ENCODE data around the gene CACNA1E.
"Not testable (repeated sequence)": the region's sequence is repeated elsewhere in the genome, so short reads cannot be mapped to it uniquely, and the experiment has no call there.

The CACNA1E gene

GRCh38 chr1:181832173-181832880 lies 349.0 kb downstream of the CACNA1E start:
- DNase-seq = not testable (repeated sequence)

DNA sequence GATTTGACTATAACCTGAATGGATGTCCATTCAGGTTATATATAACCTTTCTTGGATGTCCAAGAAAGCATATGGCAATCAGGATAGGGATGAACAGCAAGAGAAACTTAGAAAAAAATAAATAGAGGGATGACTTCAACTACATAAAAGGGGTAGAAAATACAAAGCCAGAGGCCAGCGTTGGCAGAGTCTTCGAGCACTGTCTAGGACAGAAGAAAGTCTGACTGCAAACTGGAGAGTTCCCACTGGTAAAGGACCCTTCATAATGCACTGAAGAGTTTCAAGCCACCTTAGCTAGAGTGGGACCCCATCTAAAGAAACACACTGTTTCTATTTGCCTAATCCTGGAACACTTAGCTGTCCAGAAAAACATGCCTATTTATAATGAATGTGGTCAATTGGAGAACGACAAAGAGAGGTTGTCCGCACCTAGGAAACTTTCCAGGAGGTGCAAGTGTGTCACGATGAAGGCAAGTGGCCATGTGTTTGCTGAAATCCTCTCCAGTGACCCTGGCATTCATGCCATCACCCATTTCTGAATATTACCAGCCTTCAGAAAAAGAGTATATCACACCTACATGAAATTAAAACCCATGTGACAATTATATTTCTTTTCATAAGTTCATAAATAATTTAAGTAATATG lies 362.8 kb downstream of the CACNA1E start:
- DNase-seq = no peak

DNA sequence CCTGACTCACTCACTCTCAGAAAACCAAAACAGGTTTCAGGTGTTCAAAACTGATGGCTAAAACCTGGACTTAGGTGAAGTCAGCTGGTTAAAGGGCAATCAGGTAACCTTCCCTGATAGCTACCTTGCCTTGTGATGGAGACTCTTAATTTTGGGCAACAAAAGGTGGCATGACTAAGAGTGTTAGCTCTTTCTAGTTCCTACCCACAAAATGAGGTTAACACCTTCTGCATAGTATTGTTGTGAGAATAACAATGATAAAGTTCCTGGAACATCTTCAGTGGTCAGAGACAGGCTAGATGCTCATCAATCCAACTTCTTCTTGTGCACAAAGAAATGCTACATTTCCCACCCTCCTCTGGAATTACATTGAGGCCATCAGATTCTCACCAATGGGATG lies 363.4 kb downstream of the CACNA1E start:
- no peak for DNase-seq

DNA sequence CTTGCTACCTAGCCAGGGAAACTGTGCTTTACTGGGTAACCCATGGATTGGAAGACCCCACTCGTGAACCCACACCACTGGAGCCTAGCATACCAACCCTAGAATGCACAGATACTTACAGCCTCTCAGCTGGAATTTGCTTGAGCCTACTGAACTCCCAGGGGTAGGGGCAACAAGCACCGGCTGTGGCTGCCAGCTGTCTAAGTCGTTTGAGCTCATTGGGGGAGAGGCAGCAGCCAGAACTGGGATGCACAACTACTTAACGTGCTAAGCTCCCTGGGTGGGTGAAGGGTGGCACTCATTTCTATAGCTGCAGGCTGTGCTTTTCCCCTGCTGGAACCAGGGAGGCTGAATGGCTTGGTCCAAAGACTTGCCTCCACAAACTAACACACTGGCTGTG lies 365.8 kb downstream of the CACNA1E start:
- DNase-seq = no peak

- DNase-seq = not testable (repeated sequence)
Observed at GRCh38 chr1:181854212-181854611, 370.9 kb downstream of the CACNA1E start.

DNA sequence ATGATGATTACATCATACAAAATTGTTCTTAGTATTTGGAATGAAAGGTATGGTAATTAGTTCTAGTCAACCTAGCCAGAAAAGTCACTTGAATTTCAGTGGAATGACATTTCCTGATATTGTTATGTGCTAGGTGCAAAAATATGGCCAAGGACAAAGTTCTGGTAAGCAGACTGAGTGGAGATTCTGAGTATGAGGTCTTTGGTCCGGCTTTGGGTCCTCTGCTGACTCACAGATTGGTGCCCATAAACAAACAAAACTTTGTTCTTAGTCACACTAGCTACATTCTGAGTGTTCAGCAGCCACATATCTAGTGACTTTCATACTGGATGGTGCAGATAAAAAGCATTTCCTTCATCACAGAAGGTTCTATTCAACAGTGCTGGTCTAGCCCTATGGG lies 372.1 kb downstream of the CACNA1E start:
- no peak for DNase-seq

All from NCI-H1436 (cell line).